Measurements from ENCODE around the gene SUPT4H1.
A peak's percentile ranks its signal among the peaks of the same experiment; 100 is the strongest.

Gene SUPT4H1

GRCh38 chr17:58323366-58324055 lies 28.5 kb downstream of the SUPT4H1 start:
- Mint-ChIP-seq H3K27me3 (no peaks in the 10 kb centered on the region), H3K9me3 (no peaks in the 10 kb centered on the region), H3K4me1 (peaks cover 30% of the 10 kb centered on the region), H3K27ac (peak overlapping the region; percentile 51), H3K36me3 (no peaks in the 10 kb centered on the region), H3K4me3 (no peak overlapping the region)

DNA sequence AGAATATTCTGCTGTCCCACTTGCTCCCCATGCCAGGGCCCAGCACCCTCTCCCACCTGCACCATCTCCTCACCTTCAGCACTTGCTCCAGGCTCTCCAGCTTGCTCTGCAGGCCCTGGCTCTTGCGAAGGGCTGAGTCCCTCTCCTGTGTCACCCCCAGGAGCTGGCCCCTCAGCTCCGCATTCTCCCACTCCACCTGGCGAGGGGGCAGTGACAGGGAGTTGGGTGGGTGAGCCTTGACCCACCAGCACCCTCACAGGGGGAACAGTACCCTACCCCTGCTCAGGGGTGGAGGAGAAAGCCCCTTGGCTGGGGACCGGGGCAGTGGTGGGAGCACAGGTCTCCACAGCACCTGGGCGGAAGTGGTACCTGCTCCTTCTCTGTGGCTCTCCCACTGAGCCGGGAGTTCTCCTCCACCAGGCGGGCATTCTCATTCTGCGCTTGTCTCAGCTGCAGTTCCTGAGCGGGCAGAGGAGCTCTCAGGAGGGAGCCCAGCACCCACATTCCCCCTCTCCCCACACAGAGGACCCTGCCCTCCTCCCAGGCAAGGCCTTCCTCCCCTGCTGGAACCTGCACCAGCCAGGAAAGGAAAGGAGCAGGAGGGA lies 29.3 kb downstream of the SUPT4H1 start:
- Mint-ChIP-seq H3K27me3 (no peaks in the 10 kb centered on the region), H3K27ac (no peak overlapping the region), H3K4me3 (no peak overlapping the region), H3K36me3 (no peaks in the 10 kb centered on the region), H3K4me1 (peaks cover 29% of the 10 kb centered on the region), H3K9me3 (no peaks in the 10 kb centered on the region)

- Mint-ChIP-seq H3K4me3 (no peak overlapping the region), H3K27ac (no peak overlapping the region), H3K36me3 (no peaks in the 10 kb centered on the region), H3K9me3 (no peaks in the 10 kb centered on the region), H3K4me1 (peaks cover 27% of the 10 kb centered on the region), H3K27me3 (no peaks in the 10 kb centered on the region)
These were observed 30.2 kb downstream of the SUPT4H1 start for GRCh38 chr17:58321571-58322525.

DNA sequence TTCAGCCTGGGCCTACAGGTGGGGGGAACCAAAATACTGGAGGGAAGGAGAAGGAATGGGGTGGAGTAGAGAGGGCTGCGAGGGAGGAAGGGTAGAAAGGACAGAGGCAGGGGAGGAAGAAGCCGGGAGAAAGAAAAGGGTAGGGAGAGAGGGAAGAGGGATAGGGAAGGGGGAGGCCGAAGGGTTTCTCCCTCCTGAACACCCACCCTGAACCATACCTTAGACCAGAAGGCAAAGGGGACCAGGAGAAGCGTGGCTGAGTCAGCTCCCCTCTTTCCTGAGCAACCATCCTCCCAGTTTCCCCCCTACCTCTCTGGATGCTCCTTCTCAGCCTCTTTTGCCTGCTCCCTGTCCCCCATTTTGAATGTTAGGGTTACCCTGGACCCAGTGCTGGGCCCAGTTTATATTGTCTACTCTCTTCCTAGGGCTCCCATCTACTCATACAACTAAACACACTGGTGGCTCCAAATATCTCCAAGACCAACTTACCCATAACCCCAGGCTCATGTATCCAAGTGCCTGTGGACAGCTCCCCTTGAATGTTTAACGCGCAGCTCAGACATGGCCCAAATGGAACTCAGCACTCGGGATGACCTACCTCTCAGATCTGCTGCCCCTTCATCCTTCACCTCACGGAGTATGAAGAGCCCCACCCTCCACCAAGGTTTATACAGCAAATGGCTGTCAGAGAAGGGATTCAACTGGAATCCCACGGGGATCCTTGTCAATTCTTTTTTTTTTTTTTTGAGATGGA lies 31.3 kb downstream of the SUPT4H1 start:
- no peak overlapping the region for H3K4me3 Mint-ChIP-seq
- no peaks in the 10 kb centered on the region for H3K27me3 Mint-ChIP-seq
- peaks cover 18% of the 10 kb centered on the region for H3K4me1 Mint-ChIP-seq
- no peak overlapping the region for H3K27ac Mint-ChIP-seq
- no peaks in the 10 kb centered on the region for H3K9me3 Mint-ChIP-seq
- H3K36me3 Mint-ChIP-seq: no peaks in the 10 kb centered on the region

- no peaks in the 10 kb centered on the region for H3K9me3 Mint-ChIP-seq
- H3K36me3 Mint-ChIP-seq: no peaks in the 10 kb centered on the region
- peaks cover 15% of the 10 kb centered on the region for H3K4me1 Mint-ChIP-seq
- no peak overlapping the region for H3K27ac Mint-ChIP-seq
- no peaks in the 10 kb centered on the region for H3K27me3 Mint-ChIP-seq
- no peak overlapping the region for H3K4me3 Mint-ChIP-seq
These were observed 31.8 kb downstream of the SUPT4H1 start for GRCh38 chr17:58320163-58320558.

GRCh38 chr17:58319173-58320162 lies 32.5 kb downstream of the SUPT4H1 start:
- H3K4me3 Mint-ChIP-seq: no peak overlapping the region
- H3K9me3 Mint-ChIP-seq: no peaks in the 10 kb centered on the region
- peak overlapping the region; percentile 77 for H3K27ac Mint-ChIP-seq
- H3K27me3 Mint-ChIP-seq: no peaks in the 10 kb centered on the region
- H3K36me3 Mint-ChIP-seq: no peaks in the 10 kb centered on the region
- H3K4me1 Mint-ChIP-seq: peaks cover 12% of the 10 kb centered on the region

GRCh38 chr17:58318627-58319172 lies 33.3 kb downstream of the SUPT4H1 start:
- Mint-ChIP-seq H3K4me3 (no peak overlapping the region), H3K27ac (peak overlapping the region; percentile 8), H3K9me3 (no peaks in the 10 kb centered on the region), H3K27me3 (no peaks in the 10 kb centered on the region), H3K4me1 (peaks cover 12% of the 10 kb centered on the region), H3K36me3 (no peaks in the 10 kb centered on the region)

DNA sequence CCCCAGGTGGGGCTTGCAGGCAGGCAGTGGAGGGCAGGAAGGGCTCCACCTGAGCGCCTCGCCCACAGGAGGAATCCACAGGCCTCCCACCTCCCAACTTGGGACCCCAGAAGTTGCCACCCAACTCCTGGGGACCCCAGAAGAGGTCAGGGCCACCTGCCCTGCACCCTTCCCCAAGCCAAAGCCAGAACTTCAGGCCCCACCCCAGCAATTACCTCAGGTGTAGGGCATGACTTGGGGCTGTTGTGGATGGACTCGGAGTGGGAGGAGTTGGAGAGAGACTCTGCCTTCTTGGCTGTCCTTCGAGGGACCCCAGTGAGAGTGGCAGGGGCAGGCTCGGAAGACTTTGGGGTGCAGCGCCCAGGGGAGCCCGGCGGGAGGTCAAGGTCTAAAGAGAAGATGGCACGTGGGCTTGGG lies 33.9 kb downstream of the SUPT4H1 start:
- Mint-ChIP-seq H3K27ac (peak overlapping the region; percentile 55), H3K36me3 (no peaks in the 10 kb centered on the region), H3K4me1 (peaks cover 12% of the 10 kb centered on the region), H3K9me3 (no peaks in the 10 kb centered on the region), H3K4me3 (no peak overlapping the region), H3K27me3 (no peaks in the 10 kb centered on the region)

- H3K36me3 Mint-ChIP-seq: no peaks in the 10 kb centered on the region
- no peaks in the 10 kb centered on the region for H3K9me3 Mint-ChIP-seq
- peaks cover 12% of the 10 kb centered on the region for H3K4me1 Mint-ChIP-seq
- no peaks in the 10 kb centered on the region for H3K27me3 Mint-ChIP-seq
- peak overlapping the region; percentile 96 for H3K27ac Mint-ChIP-seq
- peak overlapping the region; percentile 53 for H3K4me3 Mint-ChIP-seq
These were observed 34.5 kb downstream of the SUPT4H1 start for GRCh38 chr17:58317421-58318064.

- Mint-ChIP-seq H3K4me3 (no peak overlapping the region), H3K27me3 (no peaks in the 10 kb centered on the region), H3K4me1 (peaks cover 12% of the 10 kb centered on the region), H3K36me3 (no peaks in the 10 kb centered on the region), H3K9me3 (no peaks in the 10 kb centered on the region), H3K27ac (no peak overlapping the region)
These were observed 35.6 kb downstream of the SUPT4H1 start for GRCh38 chr17:58316260-58316960.

DNA sequence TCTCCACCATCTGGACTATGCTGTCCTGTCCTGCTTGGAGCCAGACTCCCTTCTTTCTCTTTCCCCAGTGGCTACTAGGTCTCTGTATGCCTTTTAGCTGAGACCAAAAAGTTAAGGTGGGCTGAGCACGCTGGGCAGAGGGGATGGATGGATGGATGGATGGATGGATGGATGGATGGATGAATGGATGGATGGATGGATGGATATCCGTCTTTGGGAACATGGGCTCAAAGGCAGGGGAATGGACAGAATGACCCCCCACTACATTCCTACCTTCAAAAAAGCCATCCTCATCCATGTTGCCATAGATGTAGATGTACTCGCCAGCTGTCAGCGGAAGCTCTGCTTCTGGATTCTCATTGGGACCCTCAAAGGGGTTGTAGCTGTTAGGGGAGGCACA lies 36.3 kb downstream of the SUPT4H1 start:
- H3K27me3 Mint-ChIP-seq: no peaks in the 10 kb centered on the region
- no peak overlapping the region for H3K27ac Mint-ChIP-seq
- H3K4me3 Mint-ChIP-seq: no peak overlapping the region
- H3K36me3 Mint-ChIP-seq: no peaks in the 10 kb centered on the region
- no peaks in the 10 kb centered on the region for H3K9me3 Mint-ChIP-seq
- H3K4me1 Mint-ChIP-seq: peaks cover 12% of the 10 kb centered on the region

DNA sequence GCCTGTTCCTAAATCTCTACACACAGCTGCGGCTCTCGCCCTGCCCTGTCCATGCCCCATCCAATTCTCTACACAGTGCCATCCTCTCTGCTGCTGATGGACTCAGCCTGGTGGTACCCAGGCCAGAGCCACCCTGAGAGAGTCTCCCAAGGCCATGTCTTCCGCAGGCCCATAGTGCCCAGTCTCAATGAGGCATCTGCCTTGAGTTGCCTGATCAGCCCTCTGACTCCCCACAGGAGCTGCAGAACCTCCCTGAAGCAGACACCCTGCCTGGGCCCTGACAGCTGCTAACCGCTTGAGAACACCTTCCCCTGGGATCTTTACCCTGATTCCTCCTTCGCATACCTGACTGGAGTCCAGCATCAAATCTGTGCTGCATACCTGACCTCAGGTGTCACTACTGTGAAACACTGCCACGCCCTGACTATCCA lies 36.7 kb downstream of the SUPT4H1 start:
- Mint-ChIP-seq H3K27ac (no peak overlapping the region), H3K4me3 (no peak overlapping the region), H3K9me3 (no peaks in the 10 kb centered on the region), H3K36me3 (no peaks in the 10 kb centered on the region), H3K4me1 (peaks cover 12% of the 10 kb centered on the region), H3K27me3 (no peaks in the 10 kb centered on the region)

GRCh38 chr17:58314706-58315015 lies 37.3 kb downstream of the SUPT4H1 start:
- Mint-ChIP-seq H3K27ac (no peak overlapping the region), H3K4me3 (no peak overlapping the region), H3K4me1 (peaks cover 12% of the 10 kb centered on the region), H3K27me3 (no peaks in the 10 kb centered on the region), H3K9me3 (no peaks in the 10 kb centered on the region), H3K36me3 (no peaks in the 10 kb centered on the region)
